ENCODE results near the gene PPP1R10.

The PPP1R10 gene

GRCh38 chr6:30597315-30598144 lies 19.5 kb downstream of the PPP1R10 start:
- DNase-seq: peak; percentile 77 to 82

DNA sequence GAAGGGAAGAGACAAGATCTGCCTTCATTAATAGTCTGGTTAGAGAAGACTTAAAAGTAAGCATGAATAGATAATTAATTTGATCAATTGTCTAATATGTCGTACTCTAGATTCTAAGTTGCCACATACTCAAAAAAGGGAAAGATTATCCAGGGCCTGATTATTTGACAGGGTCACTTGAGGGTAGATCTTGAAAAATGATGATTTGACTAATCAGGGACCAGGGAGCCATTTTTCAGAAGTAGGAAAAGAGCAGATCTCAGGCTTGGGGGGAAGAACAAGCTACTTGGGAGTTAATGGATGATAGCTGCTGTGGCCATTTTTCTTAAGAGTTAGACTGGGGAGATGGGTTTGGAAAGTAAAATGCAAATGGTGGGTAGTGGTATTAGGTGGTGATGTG lies 24.8 kb downstream of the PPP1R10 start:
- no peak for DNase-seq

DNA sequence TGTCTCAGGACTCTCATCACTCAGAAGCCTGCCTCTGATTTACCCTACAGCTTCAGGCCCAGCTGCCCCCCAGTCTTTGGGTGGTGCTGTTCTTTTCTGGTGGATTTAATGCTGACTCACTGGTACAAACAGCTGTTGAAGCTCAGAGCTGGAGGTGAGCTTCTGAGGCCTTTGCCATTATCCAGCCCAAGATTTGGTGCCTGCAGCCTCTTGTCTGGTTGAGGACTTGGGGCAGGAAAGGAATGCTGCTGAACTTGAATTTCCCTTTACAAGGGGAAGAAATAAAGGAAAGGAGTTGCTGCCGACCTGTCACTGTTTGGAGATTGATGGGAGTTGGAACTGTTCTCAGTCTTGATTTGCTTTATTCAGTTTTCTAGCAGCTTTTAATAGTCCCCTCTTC lies 26.0 kb downstream of the PPP1R10 start:
- no peak for DNase-seq

DNA sequence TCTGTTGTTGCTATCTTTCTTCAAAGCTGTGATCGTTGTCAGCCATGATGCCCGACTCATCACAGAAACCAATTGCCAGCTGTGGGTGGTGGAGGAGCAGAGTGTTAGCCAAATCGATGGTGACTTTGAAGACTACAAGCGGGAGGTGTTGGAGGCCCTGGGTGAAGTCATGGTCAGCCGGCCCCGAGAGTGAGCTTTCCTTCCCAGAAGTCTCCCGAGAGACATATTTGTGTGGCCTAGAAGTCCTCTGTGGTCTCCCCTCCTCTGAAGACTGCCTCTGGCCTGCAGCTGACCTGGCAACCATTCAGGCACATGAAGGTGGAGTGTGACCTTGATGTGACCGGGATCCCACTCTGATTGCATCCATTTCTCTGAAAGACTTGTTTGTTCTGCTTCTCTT lies 26.5 kb downstream of the PPP1R10 start:
- DNase-seq: no peak

DNA sequence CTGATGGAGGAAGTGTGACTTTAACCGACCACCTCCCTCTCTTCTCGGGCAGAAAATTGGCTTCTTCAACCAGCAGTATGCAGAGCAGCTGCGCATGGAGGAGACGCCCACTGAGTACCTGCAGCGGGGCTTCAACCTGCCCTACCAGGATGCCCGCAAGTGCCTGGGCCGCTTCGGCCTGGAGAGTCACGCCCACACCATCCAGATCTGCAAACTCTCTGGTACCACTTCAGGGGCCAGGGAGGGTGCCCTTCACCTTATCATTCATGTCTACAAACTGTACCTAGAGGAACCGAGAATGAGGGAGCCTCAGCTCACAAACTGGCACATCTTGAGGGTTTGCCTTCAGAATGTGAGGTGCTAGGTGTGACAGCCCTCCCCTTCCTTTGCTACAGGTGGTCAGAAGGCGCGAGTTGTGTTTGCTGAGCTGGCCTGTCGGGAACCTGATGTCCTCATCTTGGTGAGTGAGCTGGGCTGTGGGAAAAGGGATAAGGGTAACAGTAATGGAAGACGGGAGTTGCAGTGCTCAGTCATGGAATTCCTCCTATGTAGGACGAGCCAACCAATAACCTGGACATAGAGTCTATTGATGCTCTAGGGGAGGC lies 27.2 kb downstream of the PPP1R10 start:
- no peak for DNase-seq

DNA sequence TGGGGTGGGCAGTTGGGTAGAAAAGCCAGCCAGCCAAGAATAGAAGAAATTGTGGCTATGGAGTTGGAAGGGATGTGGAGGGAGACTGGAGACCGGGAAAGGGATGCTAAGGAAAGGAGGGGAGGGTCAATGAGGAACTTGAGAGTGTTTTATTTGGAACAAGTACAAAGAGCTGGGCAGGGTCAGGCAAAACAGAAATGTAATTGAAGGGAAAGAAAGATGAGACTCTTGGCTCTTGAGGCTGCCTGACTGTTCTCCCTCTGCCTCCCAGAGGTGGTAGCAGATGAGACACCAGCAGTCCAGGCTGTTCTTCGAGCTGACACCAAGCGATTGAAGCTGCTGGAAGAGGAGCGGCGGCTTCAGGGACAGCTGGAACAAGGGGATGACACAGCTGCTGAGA lies 33.1 kb downstream of the PPP1R10 start:
- DNase-seq: no peak

DNA sequence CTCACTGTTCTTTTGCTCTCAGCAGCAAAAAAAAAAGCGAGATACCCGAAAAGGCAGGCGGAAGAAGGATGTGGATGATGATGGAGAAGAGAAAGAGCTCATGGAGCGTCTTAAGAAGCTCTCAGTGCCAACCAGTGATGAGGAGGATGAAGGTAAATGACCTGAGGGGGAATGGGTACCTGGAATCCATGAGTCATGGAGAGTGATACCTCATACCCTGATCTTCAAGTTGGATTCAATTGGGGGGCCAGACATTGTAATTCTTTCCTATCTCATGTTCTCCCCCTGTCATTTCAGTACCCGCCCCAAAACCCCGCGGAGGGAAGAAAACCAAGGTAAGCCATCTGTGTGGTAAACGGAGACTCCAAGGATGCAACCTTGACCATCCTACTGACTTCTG lies 39.0 kb downstream of the PPP1R10 start:
- no peak for DNase-seq

GRCh38 chr6:30573113-30573512 lies 43.9 kb downstream of the PPP1R10 start:
- DNase-seq: no peak

GRCh38 chr6:30572148-30572547 lies 44.9 kb downstream of the PPP1R10 start:
- DNase-seq: no peak

DNA sequence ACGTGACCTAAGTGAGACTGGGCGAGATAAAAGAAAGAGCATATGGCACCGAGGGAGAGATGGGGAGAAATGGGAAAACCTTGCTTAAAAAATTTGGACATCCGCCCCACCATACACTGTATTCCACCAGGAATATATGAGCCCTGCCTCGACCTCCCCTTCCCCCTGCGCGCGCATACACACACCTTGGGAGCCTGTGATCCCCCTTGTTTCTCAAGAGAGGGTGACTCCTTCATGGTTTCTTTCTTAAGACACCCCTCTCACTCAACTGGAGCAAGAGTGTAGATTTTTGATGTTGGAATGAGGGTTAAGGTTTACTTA lies 45.3 kb downstream of the PPP1R10 start:
- DNase-seq: no peak

DNA sequence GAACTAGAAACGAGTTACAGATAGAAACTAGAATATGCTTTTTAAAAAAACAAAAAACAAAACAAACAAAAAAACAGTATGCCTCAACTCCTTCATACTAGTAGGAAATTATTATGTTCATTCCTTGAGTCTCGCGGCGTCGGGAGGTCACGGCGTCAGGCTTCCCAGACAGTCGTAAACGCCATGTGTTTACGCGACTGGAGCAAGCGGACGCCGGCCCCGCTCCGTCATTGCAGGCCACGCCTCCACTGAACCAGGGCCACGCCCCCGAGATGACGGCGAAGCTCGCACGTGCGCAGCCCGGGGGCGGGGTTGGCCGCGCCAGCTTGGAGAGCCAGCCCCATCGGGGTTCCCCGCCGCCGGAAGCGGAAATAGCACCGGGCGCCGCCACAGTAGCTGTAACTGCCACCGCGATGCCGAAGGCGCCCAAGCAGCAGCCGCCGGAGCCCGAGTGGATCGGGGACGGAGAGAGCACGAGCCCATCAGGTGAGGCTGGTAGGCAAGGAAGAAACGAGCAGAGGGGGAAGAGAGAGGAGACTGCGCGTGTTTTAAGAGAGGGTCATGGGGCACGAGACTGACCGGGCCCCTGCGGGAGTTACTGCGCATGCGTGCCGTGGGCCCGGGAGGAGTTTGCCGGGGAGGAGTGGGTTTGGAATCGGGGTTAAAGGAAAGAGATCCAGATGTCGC lies 45.8 kb downstream of the PPP1R10 start, which contains the start of gene ABCF1:
Gene ABCF1 (plus strand): TSS at position 368 of the 687 bp plus-strand sequence. CDS start 46 bp downstream, at position 414.
- peak; percentile 99 for DNase-seq

DNA sequence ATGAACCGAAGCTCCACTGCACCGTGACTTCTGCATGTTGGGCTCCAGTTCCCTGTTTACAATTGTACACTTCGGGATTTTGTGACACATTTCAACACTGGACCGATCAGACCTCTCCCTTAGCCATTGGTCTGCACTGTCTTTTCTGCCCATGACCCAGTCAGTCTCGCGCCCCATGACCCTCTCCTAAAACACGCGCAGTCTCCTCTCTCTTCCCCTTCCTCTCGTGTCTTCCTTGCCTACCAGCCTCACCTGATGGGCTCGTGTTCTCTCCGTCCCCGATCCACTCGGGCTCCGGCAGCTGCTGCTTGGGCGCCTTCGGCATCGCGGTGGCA lies 46.3 kb downstream of the PPP1R10 start:
- DNase-seq: no peak

- DNase-seq: no peak
Observed at GRCh38 chr6:30570263-30570662, 46.8 kb downstream of the PPP1R10 start.

GRCh38 chr6:30568245-30568644 lies 48.8 kb downstream of the PPP1R10 start:
- DNase-seq: peak; percentile 12 to 28

- no peak for DNase-seq
Observed at GRCh38 chr6:30565772-30566171, 51.3 kb downstream of the PPP1R10 start.

DNA sequence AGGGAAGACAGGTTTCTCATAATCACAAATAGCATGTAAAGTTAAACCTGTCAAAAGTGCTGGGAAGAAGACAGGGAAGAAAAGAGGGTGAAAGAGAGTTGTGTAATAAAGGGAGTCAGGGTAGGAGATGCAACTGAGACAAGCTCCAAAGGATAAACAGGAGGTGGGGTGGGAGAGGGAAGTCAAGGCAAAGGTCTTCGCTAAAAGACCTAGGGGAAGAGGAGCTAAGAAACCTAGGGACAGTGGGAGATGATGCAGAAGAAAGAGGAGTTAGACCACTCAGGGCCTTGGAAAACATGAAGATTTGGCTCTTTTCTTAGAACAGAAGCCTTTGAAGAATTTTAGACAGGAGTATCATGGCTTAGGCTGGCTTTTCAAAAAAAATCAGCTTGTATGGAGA lies 52.9 kb downstream of the PPP1R10 start:
- no peak for DNase-seq

GRCh38 chr6:30562470-30563425 lies 54.3 kb downstream of the PPP1R10 start:
- DNase-seq: no peak

- no peak for DNase-seq
Observed at GRCh38 chr6:30560930-30561329, 56.1 kb downstream of the PPP1R10 start.

GRCh38 chr6:30557683-30557981 lies 59.4 kb downstream of the PPP1R10 start:
- DNase-seq: no peak

DNA sequence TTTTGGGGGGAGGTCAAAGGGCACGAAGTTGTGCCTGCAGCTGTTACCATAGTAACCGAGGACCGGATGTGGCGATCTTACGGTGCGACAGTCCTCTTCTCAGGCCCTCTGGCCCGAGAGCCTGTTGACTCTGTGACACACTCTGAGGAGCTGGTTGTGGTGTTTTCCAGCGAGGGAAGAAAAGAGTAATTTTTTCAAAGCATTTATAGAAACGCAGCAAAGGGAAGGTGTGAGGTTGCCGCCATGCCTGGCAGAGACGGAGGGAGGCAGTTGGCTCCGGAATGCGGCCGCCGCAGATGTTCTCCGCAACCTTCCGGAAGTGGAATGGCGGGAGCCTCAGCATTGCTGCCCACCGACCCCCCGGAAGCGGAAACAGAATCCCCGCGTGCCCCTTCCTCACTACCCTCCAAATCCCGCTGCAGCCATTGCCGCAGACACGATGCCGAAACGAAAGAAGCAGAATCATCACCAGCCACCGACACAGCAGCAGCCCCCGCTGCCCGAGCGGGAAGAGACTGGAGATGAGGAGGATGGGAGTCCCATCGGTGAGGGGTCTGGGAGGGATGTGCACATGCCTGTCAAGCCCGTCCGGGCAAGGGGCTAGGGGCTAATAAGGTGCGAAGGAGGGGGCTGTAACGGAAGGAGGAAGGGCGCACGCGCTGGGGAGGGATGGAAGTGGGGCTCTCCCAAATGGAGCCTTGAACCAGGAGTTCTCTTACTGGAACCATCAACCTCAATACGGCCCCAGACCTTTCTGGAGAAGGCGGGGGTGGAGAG lies 59.9 kb downstream of the PPP1R10 start, which contains the start of gene PRR3:
Gene PRR3 (plus strand): TSS at position 390 of the 777 bp plus-strand sequence. CDS start 50 bp downstream, at position 440.
- DNase-seq: peak; percentile 69 to 71

DNA sequence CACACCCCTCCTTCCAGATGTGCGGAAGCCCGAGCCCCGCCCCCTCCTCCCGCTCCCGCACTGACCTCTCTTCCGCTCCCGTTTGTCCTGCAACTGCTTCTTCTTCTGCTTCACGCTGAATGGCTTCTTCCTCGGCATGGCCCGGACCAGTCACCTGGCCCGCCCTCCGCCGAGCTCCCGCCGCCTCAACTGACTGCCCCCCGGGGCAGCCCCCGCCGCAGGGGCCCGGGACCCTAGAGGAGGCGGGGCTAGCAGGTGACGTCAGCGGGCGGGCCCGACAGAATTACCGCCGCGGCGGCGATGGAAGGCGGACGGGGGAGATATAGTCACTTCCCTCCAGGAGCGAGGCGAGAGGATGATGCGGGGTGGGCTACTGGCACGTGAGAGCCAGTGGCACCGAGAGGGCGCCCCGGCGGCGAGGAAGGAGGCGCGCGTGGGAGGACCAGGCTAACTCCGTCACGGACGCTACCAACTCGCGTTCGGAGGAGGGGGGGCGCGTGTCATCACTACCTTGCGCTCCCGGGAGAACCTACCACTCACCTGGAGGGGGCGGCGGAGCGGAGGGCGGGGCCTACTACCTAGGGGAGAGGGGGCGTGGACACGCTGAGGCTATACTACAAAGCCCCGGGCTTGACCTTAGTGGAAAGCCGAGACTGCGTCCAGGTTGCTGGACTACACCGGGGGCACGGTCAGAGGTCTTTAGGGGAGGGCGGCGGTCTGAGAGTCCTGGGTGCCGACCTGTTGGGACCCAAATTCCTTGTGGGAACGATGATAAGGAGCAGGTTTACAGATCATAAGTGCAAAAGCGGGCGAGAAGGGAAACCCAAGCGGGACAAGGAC lies 60.8 kb downstream of the PPP1R10 start, which contains the start of gene GNL1:
Gene GNL1 (minus strand): TSS at position 424 of the 840 bp plus-strand sequence. CDS start 286 bp downstream, at position 138.
- peak; percentile 100 for DNase-seq
